ENCODE measurements around the gene UBE2Q2. TPM values are rescaled to one million over a fixed set of nuclear protein-coding genes. Genes with fewer than 3 reads are reported as not detected.
"Not testable (repeated sequence)": the region's sequence is repeated elsewhere in the genome, so short reads cannot be mapped to it uniquely, and the experiment has no call there.

Gene UBE2Q2
- total RNA-seq, 1 donor from 2014 or later, result 21.2 TPM

DNA sequence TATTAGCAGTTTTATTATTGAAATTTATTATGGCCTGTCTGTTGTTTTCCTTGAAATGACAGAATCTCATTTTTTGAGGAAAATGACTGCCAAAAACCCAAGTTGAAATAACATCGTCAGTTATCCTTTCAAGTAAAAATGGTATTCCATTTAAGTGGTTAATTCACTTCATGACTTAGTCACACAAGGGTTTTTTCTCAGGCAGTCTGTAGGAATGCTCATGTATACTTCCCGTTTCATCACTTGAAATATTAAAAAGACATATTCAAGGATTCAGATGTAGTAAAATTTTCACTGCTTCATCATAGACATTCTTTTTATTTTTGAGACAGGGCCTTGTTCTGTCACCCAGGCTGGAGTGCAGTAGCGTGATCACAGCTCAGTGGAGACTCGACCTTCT, 8.3 kb downstream of the UBE2Q2 start:
- DNase-seq; intact Hi-C loops (cut with micrococcal nuclease); ATAC-seq: not testable (repeated sequence)

GRCh38 chr15:75857886-75858285, 14.6 kb downstream of the UBE2Q2 start:
- ATAC-seq (no peak), DNase-seq (no peak)
- intact Hi-C loops (cut with micrococcal nuclease), result no loop called here

- ATAC-seq (no peak), DNase-seq (no peak)
- intact Hi-C loops (cut with micrococcal nuclease), result no loop called here
These were observed 18.6 kb downstream of the UBE2Q2 start for GRCh38 chr15:75861750-75862402.

GRCh38 chr15:75862796-75863195, 19.5 kb downstream of the UBE2Q2 start:
- intact Hi-C loops (cut with micrococcal nuclease), result no loop called here
- DNase-seq (no peak), ATAC-seq (no peak)

GRCh38 chr15:75864213-75865059, 21.2 kb downstream of the UBE2Q2 start:
- intact Hi-C loops (cut with micrococcal nuclease), result no loop called here
- no peak for ATAC-seq
- DNase-seq, result no peak

DNA sequence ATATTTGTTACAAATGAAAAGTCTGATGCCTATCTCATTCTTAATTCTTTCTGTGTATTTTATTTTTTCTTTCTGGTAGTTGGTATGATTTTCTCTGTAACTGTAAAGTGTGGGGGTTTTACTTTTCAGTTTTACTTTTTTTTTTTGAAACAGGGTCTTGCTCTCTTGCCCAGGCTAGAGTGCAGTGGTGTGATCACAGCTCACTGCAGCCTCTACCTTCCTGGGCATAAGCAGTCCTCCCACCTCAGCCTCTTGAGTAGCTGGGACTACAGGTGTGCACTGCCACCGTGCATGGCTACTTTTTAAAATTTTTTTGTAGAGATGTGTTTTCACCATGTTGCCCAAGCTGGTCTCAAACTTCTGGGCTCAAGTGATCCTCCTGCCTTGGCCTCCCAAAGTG, 22.8 kb downstream of the UBE2Q2 start:
- ATAC-seq; intact Hi-C loops (cut with micrococcal nuclease); DNase-seq: not testable (repeated sequence)

GRCh38 chr15:75866916-75867315, 23.7 kb downstream of the UBE2Q2 start:
- ATAC-seq, result no peak
- no peak for DNase-seq
- intact Hi-C loops (cut with micrococcal nuclease), result no loop called here

DNA sequence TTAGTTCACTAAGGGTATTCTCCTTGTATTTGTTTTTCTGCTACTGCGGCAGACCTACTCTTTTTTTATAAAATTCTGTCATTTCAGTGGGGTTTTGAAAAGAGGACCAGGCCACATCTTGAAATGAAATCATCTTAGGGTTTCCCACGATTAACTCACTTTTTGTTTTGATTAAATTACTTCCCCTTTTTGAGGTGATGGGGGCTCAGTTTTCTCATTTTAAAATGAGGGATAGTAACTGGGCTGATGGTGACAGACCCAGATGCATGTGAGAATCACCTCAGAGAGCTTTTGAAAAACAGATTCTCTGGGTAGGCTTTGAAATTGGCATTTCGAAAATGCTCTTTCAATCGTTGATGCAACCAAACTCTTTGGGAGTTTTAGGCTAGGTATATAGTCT, 24.2 kb downstream of the UBE2Q2 start:
- no peak for ATAC-seq
- intact Hi-C loops (cut with micrococcal nuclease), result no loop called here
- DNase-seq, result no peak

GRCh38 chr15:75868019-75868418, 24.8 kb downstream of the UBE2Q2 start:
- DNase-seq, result no peak
- no peak for ATAC-seq
- intact Hi-C loops (cut with micrococcal nuclease), result no loop called here

- intact Hi-C loops (cut with micrococcal nuclease), result no loop called here
- ATAC-seq (no peak), DNase-seq (no peak)
These were observed 26.2 kb downstream of the UBE2Q2 start for GRCh38 chr15:75869446-75869845.

GRCh38 chr15:75871589-75871988, 28.3 kb downstream of the UBE2Q2 start:
- ATAC-seq; intact Hi-C loops (cut with micrococcal nuclease); DNase-seq: not testable (repeated sequence)

DNA sequence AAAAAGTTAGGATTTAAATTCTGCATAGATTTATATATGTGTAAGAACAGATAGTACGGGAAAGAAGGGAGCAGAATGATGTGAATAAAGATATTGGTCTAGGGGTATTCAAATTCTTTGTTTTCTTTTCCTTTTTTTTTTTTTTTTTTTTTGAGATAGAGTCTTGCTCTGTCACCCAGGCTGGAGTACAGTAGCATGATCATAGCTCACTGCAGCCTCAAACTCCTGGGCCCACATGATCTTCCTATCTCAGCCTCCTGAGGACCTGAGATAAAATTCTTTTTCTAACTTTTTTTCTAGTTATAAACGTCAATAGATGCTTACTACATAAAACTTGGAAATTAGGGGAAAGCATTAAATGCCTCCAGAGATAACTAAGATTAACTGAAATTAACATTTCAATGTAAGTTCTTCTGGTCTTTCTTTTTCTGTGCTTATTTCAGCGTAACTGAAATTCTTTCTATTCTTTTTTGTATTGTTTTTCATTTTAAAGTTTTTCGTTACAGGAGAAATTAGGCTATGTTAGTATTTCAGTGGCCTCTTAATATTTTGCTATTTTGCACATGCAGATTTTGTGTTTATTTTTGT, 29.2 kb downstream of the UBE2Q2 start:
- intact Hi-C loops (cut with micrococcal nuclease), result no loop called here
- ATAC-seq, result no peak
- DNase-seq, result no peak

DNA sequence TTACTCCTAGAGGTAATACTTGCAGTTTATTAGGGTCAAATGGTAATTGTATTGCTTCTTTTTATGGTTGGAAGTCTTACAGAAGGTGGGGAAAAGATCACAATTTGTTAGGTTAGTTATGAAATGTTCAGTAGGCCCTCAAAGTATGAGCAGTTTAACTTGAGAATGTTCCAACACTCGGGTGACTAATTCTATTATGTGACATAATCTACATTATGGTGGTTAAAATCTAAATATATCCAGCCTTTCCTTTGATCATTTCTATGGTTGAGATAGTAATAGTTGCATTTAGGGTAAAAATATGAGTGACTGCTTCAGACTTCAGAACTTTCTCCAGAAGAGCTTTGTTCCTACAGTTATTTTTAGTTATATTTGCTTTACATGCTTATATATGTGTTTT, 40.8 kb downstream of the UBE2Q2 start:
- DNase-seq (no peak), ATAC-seq (no peak)
- intact Hi-C loops (cut with micrococcal nuclease), result no loop called here

DNA sequence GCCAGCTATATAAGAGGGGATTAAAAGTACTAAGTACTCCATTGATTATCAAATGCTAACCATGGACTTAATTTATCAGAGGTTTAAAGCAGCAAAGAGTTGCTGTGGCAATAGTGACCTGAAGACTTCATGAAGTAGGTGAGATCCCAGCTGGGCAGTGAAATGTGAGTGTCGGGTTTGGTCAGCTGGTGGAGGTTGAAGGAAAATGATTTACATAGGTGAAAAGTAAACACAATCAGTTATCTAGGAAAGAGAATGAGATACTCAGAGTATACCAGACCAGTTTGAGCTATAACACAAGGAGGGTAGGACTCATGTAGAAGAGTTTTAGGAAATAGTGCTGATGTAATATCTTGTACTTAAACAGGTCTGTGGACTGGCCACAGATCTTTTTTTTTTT, 43.9 kb downstream of the UBE2Q2 start:
- intact Hi-C loops (cut with micrococcal nuclease), result no loop called here
- DNase-seq, result no peak
- ATAC-seq, result no peak

GRCh38 chr15:75891895-75892294, 48.6 kb downstream of the UBE2Q2 start:
- intact Hi-C loops (cut with micrococcal nuclease), result no loop called here
- no peak for ATAC-seq

GRCh38 chr15:75895731-75896130, 52.5 kb downstream of the UBE2Q2 start:
- intact Hi-C loops (cut with micrococcal nuclease), result no loop called here

More at GRCh38 chr15:75891895-75892294, 48.6 kb downstream of the UBE2Q2 start:
- no peak for DNase-seq

DNA sequence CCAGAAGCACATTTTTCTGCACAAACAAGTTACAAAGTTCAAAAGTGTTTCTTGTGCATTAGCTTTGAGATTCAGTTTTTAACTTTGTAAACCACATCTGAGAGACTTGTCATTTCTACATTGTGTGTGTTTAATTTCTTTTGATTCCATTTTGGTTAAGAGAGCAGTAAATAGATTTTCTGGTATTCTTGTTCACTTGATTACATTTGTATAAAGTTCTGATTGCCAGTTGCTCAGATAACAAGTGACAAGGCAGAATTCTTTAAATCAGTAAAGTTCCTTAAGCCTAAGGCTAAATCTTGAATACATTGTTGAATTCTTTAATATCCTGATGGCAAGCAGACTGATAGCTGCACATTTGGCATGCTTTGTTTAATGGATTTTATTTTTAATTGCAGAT, 57.3 kb downstream of the UBE2Q2 start:
- intact Hi-C loops (cut with micrococcal nuclease), result no loop called here
- DNase-seq (no peak), ATAC-seq (no peak)

More at GRCh38 chr15:75895731-75896130, 52.5 kb downstream of the UBE2Q2 start:
- ATAC-seq, result no peak
- DNase-seq, result no peak

- intact Hi-C loops (cut with micrococcal nuclease), result no loop called here
- ATAC-seq (peak; percentile 52), DNase-seq (no peak)
These were observed 58.9 kb downstream of the UBE2Q2 start for GRCh38 chr15:75902129-75902557.

- intact Hi-C loops (cut with micrococcal nuclease), result no loop called here
- peak; percentile 99 for ATAC-seq
- DNase-seq, result peak; percentile 95
These were observed 60.3 kb downstream of the UBE2Q2 start, which contains the start of gene FBXO22 for GRCh38 chr15:75903331-75904239. FBXO22 (plus strand) TSS chr15:75903878; CDS start chr15:75903964, 86 bp downstream.

Measured in left ventricle myocardium superior (tissue), 1 donor.